NOMO-1 treated with dmso at 0.1 percent for 144 hours (cell line): ENCODE measurements around the gene B3GNT4.
"Not testable (repeated sequence)": the region's sequence is repeated elsewhere in the genome, so short reads cannot be mapped to it uniquely, and the experiment has no call there.

ENCODE experiments used
- DNase-seq: peaks from one replicate; lab custom pipeline; 2025; ENCODE audit not compliant: unreplicated experiment; lab: John Stamatoyannopoulos, UW

Gene B3GNT4

DNA sequence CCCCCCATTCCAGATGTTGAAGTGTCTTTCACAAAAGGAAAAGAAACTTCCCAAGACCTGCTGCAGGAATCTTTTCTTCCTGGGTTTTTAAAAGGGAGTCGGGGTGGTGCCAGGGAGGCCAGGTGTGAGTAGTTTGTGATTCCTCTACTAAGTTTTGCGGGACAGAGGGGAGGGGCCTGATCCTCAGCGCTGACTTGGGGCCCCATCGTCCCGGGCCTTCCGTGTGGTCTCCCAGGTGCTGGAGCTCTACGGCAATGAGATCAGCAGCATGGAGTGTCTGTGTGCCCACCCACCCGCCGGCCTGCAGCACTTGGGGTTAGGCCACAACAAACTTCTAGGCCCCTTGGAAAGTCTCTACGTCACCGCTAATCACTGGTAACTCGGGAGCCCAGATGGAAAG, 16.0 kb upstream of the B3GNT4 start:
- DNase-seq = no peak

DNA sequence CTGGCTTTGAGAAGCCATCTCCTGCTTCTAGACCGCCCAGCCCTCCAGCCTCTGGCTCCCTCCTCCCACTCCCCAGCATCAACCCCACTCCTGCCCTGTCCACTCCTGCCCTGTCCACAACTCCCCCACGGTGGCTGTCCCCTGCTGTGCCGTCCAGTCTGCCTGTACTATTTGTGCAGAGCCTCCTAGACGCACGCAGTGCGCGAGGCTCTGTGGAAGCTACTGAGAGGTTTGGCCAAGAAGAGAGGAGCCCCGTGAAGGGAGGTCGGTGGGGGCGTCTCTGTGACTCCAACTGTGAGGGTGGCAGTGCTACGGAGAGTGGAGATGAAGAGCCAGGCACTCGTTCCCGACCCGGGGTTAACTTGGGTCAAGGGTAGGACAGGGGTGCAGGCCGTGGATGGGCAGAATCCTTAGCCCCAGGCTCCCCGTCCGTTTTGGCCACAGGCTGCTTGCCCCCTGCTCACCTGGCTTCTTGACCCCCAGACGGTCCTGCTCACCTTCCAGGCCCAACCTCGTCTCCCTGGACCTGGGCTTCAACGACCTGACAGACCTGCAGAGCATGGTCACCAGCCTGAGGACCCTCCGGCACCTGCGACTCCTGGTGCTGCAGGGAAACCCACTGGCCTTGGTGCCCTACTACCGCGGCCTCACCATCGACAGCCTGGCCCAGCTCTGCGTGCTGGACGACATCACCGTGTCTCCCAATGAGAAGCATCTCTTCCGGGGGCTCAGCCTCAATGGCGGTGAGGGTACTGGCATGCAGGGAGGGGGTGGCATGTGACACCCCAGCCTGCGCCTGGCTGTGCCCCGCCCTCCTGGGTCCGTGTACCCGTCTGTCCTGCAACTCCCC, 13.7 kb upstream of the B3GNT4 start:
- DNase-seq = no peak

DNA sequence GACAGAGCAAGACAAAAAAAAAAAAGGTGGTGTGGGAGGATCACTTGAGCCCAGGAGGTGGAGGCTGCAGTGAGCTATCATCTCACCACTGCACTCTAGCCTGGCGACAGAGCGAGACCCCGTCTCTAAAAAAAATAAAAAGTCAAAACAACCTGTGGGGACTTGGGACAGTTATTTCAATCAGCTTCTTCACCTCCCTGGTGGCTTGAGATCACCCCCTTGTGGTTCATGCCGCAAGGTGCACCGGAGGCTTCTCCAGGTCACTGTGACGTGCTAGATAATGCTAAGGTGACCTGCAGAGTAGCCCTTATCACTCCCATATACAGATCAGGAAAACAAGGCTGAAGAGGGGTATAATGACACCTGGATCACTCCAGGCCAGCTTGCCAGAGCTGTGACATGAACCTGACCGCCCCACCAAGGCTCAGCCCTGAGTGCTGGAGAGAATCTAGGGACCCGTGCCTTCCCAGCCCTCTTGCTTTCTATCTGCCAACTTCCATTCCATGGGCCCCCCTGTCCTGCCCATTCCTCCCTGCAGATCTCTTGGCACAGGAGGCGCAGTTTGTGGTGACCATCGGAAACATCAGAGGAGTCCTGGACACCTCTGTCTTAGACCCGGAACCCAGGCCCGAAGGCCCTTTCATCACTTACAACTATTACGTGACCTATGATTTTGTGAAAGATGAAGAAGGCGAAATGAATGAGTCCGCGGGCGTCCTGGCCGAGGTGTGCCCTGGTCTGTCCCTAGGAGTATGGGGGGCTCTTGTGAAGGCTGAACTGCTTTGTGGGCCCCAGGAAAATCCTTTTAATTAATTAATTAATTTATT, 12.5 kb upstream of the B3GNT4 start:
- no peak for DNase-seq

GRCh38 chr12:122192441-122192840, 11.1 kb upstream of the B3GNT4 start:
- DNase-seq = no peak

DNA sequence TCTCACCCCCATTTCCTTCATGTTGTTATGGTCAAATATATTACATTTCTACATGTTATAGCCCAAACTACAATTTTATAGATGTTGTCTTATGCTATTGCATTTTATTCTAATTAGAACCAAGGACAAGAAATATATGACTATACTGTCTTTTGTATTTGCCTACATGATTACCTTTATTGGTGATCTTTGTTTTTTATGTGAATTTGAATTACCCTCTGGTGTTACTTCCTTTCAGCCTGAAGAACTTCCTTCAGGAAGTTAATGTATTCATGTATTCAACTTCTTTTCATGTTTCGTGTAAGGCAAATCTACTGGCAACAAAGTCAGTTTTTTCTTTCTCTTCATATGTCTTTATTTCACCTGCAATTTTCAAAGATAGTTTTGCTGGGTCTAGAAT, 8.7 kb upstream of the B3GNT4 start:
- DNase-seq = no peak

GRCh38 chr12:122195405-122195804, 8.1 kb upstream of the B3GNT4 start:
- no peak for DNase-seq

DNA sequence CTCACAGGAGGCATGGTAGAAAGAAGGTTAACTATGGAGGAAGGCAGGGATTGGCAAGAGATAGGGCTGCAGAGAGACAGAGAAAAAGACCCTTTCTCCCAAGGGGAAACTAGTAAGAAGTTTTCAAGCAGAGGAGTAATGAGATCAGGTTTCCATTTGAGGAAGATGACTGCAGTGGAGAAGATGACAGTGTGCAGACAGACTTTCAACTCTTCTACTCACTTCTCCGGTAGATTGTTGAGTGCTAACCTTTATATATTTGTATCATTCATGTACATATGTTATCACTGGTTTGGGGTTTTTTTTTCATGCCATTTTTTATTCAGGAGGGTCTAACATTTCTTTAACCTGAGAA, 5.9 kb upstream of the B3GNT4 start:
- DNase-seq = no peak

DNA sequence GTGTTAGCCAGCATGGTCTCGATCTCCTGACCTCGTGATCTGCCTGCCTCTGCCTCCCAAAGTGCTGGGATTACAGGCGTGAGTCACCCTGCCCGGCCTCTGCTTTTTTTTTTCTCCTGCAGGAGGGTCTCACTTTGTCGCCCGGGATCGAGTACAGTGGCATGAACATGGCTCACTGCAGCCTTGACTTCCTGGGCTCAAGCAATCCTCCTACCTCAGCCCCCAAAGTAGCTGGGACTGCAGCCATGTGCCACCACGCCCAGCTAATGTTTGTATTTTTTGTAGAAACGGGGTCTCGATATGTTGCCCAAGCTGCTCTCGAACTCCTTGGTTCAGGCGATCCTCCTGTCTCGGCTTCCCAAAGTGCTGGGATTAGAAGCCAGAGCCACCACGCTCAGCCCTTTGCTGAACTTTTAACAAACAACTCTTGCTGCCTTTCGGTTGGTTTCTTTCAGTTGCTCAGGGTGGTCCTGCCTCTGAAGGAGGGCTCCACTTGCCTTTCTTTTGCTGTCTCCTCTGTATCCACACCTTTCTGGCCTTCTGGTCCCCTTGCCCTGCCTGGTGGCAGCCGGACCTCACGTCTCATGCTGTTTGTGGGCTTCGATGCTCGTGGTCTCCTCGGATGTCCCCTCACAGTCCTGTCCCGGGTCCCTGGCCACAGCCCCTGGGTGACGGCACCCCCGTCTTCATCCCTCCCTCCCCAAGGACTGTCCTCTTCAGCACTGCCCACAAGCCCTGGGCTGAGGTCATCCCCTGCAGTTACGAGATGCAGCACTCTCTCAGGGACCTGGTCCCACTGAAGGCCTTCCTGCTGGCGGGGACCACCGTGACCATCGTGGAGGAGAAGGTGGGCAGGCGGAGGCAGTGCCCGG, 3.8 kb upstream of the B3GNT4 start:
- no peak for DNase-seq

DNA sequence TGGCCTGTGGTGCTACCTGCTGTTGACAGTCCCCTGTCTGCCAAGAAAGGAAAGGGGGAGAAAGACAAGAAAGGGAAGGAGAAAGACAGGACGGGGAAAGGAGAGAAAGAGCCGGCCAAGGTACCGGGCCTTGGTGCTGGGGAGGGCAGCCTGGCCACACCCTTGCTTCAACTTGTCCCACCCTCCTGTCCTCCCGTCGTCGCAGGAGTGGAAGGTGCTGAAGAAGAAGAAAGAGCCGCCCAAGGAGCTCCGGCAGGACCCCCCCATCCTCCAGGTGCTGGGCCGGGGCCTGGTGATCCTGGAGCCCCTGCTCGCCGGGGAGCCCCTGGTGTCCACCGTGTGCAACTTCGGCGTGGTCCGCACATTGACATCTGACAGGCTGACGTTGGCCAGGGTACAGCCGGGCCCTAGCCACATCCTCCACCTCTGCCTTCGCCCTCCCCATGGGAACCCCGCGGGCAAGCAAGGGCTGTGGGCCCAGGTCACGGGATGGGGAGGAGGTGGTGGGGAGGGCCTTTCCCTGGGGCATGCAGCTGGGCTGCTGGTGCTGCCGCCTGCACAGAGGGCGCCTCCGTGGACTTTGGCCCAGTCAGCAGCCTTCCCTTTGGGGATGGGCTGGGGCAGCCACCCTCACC, 2.9 kb upstream of the B3GNT4 start:
- DNase-seq = no peak

GRCh38 chr12:122201381-122201780, 2.1 kb upstream of the B3GNT4 start:
- DNase-seq = no peak

- DNase-seq = no peak
These were observed 1.5 kb upstream of the B3GNT4 start for GRCh38 chr12:122202017-122202416.

DNA sequence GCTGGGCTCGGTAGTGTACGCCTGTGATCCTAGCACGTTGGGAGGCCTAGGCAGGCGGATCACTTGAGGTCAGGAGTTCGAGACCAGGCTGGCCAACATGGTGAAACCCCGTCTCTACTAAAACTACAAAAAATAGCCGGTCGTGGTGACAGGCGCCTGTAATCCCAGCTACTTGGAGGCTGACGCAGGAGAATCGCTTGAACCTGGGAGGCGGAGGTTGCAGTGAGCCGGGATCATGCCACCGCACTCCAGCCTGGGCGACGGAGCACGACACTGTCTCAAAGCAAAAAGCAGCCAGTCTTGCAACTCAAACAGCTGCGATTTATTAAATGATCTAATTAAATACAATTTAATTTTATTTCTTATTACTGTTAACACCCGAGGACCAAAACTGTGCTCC, 698 bp upstream of the B3GNT4 start:
- DNase-seq = not testable (repeated sequence)

DNA sequence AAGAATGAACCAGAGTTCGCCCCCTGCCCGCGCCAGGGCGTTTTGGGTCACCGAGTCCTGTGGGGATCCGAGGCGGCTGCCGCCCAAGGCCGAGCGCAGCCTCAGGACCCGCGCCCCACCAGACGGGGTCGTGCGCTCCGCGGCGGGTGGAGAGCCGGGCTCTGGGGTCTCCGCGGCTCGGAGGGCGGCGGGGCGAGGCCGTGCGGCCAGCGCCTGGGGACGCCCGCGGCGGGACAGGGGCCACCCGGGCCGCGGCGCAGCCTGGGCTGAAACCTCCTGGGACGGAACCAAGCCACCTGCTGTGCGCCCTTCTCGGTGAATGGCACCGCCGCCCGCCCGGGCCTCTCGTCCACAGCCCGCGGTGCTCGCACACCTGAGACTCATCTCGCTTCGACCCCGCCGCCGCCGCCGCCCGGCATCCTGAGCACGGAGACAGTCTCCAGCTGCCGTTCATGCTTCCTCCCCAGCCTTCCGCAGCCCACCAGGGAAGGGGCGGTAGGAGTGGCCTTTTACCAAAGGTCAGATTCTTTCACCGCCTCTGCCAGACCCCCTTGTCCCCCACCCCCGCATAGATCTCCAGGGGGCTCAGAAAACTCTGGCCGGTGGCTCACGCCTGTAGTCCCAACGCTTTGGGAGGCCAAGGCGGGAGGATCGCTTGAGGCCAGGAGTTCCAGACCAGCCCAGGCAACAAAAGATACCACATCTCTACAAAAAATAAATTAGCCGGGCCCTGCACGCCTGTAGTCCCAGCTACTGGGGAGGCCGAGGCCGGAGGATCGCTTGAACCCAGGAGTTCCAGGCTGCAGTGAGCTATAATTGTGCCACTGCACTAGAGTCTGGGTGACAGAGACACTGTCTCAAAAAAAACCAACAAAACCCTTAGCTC, 901 bp downstream of the B3GNT4 start:
- DNase-seq = no peak

DNA sequence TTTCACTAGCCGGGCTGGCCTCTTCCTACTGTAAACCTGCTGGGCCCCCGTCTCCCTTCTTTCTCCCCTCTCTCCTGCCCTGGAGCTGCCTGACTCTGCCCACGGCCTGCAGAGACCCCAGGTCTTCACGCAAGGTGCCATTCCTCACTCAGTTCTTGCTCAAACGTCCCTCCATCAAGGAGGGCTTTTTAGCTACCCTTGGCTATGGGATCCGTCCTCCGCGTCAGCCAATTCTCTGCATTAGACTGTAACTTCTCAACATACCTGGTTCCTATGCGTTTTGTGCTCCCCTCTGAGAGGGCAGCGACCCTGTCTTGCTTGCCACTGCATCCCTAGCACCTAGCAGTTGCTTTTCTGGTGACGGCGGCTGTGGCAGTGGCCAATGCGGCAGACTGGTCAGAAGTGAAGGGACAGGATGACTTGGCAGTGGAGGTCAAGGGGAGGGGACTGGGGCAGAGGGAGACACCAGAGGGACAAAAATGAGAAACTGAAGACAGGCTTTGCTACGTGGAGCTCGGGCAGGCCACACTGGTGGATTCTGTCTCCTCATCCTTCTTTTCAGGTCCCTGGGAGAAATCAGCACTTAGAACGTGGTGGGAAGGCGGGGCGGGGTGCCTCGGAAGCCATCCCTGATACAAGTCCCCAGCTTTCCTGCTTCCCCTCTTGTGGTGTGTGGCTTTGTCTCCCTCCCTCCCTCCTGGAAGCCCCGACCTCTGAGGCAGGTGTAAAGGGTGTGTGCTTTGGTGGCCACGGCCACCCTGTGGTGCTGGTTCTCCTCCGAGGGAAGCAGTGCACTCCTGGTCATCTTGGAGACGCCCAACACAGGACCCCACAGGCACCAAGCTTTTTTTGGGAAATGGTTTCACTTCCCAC, 1.8 kb downstream of the B3GNT4 start:
- no peak for DNase-seq

- DNase-seq = no peak
These were observed 2.8 kb downstream of the B3GNT4 start for GRCh38 chr12:122206111-122206881.

DNA sequence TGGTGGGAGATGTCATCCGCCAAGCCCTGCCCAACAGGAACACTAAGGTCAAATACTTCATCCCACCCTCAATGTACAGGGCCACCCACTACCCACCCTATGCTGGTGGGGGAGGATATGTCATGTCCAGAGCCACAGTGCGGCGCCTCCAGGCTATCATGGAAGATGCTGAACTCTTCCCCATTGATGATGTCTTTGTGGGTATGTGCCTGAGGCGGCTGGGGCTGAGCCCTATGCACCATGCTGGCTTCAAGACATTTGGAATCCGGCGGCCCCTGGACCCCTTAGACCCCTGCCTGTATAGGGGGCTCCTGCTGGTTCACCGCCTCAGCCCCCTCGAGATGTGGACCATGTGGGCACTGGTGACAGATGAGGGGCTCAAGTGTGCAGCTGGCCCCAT, 3.5 kb downstream of the B3GNT4 start:
- DNase-seq = no peak

- DNase-seq = no peak
These were observed 3.9 kb downstream of the B3GNT4 start for GRCh38 chr12:122207391-122207790.
